Measurements from ENCODE around the gene CLSTN2.

Gene CLSTN2

DNA sequence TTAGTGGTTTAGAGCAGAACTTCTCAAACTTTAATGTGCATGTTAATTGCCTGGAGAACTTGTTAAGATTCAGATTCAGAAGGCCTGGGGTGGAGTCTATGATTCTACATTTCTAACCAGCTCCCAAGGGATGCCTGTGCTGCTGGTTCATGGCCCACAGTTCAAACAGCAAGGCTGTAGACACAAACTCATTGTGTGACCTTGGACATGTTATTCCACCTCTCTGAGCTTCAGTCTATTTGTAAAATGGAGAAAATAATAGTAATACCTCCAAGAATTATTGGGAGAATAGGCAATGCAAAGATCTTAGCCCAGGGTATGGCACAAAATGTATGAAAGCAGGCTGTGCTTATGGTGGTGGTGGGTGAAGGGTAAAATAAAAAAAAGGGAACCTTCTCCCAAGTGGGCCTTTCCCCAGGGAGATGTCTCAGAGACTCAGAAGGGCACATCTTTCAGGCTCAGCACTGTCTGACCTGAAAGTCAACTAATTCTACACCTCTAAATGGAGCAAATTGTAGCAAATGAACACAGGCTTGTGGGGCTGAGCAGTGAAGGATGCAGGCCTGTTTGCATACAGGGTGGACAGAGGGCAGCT is 566.9 kb downstream of the CLSTN2 start:
- DNase-seq (ENCODE audit: low read depth in 3 of 3), result no peak

DNA sequence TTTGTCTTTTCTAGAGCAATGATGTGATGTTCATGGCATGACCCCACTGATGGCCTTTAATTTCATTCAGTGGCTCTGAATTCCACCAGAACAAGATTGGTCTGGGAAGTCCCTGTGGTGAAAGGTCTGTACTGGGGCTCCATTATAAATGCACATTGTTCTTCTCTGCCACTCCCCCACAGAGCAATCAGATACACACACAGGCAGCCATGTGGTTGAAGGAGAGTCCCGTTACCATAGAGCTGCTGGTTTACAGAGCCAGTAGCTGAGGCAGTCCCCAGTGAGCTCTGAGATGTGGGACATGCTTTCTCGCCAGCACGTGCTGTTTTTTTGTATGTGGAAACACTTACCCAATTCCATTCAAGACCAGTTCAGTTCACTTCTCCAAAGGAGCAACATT is 570.2 kb downstream of the CLSTN2 start:
- no peak for DNase-seq (ENCODE audit: low read depth in 3 of 3)

GRCh38 chr3:140505876-140506275 is 570.9 kb downstream of the CLSTN2 start:
- DNase-seq (ENCODE audit: low read depth in 3 of 3), result no peak

- no peak for DNase-seq (ENCODE audit: low read depth in 3 of 3)
Measured at GRCh38 chr3:140508550-140508949, 573.6 kb downstream of the CLSTN2 start.

- DNase-seq (ENCODE audit: low read depth in 3 of 3), result no peak
Measured at GRCh38 chr3:140509534-140509933, 574.5 kb downstream of the CLSTN2 start.

DNA sequence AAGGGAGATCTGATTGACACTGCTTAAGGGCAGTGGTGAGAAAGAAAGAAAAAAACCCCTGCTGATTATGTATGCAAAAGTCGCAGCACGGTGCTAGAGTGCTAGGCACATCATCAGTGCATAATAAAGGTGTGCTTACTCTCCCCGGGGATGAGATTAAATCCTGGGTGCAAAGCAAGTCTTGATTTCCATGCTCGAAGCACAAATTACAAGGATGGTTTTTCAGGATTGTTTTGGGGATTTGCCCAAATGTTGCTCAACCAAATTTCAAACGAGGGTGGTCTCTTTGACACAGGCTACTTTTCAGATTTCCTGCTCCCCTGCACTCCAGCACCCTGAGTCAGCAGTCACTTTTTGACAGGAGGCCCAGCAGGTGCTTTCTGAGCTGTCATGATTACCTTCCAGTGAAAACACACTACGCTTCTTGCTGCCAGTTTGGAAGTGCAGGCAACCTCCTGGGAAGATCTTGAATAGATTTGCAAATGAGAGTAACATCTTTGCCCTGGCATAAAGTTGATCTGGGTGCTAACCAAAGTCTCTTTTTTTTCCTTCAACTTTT is 575.4 kb downstream of the CLSTN2 start:
- DNase-seq (ENCODE audit: low read depth in 3 of 3), result no peak

GRCh38 chr3:140521751-140522445 is 586.9 kb downstream of the CLSTN2 start:
- no peak for DNase-seq (ENCODE audit: low read depth in 3 of 3)

DNA sequence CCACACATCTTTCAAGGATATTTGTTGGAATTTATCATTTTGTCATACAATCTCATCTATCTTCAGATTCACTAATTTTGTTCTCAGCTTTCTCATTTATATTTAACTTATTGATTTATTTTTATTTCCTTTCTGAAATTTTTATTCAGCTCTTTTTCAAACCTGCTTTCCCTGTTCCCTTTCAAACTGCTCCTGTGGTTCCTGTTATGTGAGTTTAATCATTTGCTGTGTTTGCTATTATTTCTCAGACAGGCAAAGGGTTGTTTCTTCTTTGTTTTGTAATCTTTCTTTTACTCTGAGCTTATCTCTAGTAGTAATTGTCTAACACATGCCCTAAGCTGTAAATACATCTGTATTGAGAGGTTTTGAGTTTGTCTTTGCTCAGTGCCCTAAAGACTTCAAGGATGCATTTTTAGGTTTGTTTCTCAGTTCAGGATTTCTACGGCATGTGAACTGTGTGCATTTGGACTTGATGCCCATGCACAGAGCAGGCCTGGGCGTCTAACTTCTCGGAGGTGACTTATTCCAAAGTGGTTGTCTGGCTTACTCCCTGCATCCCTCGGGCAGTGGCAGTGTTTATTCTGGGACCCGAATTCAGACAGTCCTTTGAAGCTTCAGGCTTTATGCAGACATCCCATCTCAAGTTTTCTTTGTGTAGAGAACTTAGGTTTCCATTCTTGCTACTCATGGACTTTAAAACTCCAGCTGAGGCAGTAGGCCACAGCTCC is 587.8 kb downstream of the CLSTN2 start:
- no peak for DNase-seq (ENCODE audit: low read depth in 3 of 3)

GRCh38 chr3:140523600-140523999 is 588.6 kb downstream of the CLSTN2 start:
- DNase-seq (ENCODE audit: low read depth in 3 of 3), result no peak

GRCh38 chr3:140527156-140527555 is 592.2 kb downstream of the CLSTN2 start:
- no peak for DNase-seq (ENCODE audit: low read depth in 3 of 3)

- DNase-seq (ENCODE audit: low read depth in 3 of 3), result no peak
Measured at GRCh38 chr3:140529096-140529495, 594.1 kb downstream of the CLSTN2 start.

- DNase-seq (ENCODE audit: low read depth in 3 of 3), result no peak
Measured at GRCh38 chr3:140529558-140529957, 594.6 kb downstream of the CLSTN2 start.

DNA sequence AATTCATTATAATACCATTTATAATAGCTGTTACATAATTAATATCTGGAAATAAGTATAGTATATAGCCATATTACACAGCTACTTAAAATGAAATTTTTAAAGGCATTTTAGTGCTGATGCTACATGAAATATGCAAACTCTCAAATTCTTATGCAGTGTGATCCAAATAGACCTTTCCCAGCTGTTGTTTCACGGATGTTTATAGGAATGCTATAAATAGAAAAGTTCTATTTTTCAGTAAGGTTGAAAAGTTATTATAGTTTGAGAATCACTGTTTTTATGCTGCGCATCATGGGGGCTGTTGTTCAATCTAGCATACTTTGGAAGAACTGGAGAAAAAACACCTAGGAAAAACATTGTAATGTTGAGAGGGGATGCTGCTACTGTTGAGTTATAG is 595.1 kb downstream of the CLSTN2 start:
- no peak for DNase-seq (ENCODE audit: low read depth in 3 of 3)

- no peak for DNase-seq (ENCODE audit: low read depth in 3 of 3)
Measured at GRCh38 chr3:140530603-140531002, 595.6 kb downstream of the CLSTN2 start.

- DNase-seq (ENCODE audit: low read depth in 3 of 3), result no peak
Measured at GRCh38 chr3:140532793-140533330, 597.9 kb downstream of the CLSTN2 start.

DNA sequence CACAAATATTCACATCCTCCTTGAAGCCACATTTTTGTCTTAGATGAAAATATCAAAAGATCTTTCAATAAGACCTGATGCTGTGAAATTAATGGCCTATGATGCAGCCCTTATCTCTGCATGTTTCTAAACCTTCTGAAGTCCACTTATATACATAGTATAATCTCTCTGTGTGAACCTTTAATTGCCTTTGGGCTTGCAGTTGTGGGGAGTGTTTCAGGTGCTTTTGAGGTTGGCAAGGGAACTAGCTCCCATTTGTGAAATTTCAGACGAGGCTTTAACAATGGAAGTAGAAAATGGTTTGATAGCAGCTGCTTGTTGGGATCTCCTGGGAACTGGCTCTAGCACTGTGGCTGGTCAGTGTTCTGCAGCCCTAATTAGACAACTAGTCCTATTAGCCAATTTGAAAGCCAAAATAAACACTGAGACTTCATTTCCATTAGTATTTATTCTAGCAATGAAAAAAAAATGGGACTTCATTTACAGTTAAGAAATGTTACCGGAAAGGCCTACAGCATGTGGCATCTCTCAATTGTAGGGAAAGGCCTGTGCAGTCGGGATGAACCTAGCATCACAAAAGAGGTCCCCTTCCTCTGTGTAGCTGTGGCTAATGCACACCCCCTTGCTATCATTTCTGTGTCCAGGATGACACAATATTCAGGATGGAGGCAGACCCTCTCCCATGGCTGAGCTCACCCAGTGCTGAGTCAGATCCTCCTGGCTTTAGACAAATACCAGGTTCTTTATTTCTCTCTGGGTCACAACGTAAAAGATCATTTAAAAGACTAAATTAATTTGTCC is 602.1 kb downstream of the CLSTN2 start:
- no peak for DNase-seq (ENCODE audit: low read depth in 3 of 3)

DNA sequence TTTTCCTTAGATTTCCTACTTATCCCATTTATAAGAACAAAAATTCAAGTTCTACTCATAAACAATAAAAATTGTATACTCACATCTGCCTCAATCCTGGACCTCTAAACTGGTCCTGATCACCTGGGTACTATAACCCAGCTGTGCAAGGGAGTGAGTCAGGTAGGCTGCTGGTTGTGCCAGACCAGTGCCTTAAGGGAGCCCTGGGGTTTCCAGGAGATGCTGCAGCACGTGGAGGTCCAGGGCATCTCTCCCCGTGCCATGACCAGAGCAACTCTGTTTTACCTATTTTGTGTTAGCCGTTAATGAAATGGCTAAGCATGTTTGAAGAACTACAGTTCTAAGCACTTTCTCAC is 602.7 kb downstream of the CLSTN2 start:
- DNase-seq (ENCODE audit: low read depth in 3 of 3), result no peak

DNA sequence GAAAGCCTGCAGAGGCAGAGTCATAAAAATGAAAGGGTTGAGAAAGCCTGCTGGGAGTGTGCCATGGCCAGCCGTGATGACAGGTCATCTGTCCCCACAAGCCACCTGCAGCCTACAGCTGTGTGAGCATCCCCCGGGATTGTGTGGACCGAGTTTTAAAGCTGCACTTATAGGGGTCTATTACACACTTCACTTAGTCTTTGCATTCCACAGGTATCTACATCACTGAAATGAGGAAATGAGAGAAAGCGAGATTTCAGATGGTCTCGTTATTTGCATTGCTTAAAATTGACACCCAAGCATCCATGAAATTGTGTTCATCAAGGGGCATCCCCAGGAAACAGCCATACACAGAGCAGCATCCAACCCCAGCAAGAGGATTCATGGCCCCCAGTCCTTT is 605.3 kb downstream of the CLSTN2 start:
- DNase-seq (ENCODE audit: low read depth in 3 of 3), result no peak

DNA sequence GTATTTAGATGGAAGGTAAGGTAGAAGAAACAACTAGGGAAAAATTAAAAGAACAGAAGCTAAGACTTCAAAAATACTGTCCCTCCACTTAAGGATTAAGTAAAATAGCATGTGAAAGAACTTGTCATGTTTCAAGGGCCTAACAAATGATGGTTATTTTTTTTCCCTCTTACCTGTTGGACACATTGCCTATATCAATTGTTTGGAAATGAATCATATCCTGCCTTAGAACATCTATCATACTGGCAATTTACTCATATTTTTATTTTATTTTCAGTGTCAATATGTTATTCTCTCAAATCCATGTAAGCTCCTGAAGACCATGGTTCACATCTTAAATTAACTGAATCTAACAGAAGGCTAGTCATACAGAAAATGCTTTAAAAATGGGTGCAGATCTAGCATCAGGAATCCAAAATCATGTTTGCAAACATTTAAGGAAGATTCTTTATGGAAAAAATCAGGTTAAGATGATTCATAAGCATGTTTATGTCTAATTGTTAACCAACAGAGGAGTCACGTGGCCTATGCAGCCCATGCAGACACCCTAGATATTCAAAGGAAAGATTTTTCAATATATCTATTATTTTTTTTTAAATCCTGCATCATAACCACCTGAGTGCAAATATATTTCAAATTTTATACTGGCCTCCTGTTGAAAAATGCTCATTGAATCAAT is 607.1 kb downstream of the CLSTN2 start:
- no peak for DNase-seq (ENCODE audit: low read depth in 3 of 3)

GRCh38 chr3:140545197-140545596 is 610.2 kb downstream of the CLSTN2 start:
- DNase-seq (ENCODE audit: low read depth in 3 of 3), result no peak

DNA sequence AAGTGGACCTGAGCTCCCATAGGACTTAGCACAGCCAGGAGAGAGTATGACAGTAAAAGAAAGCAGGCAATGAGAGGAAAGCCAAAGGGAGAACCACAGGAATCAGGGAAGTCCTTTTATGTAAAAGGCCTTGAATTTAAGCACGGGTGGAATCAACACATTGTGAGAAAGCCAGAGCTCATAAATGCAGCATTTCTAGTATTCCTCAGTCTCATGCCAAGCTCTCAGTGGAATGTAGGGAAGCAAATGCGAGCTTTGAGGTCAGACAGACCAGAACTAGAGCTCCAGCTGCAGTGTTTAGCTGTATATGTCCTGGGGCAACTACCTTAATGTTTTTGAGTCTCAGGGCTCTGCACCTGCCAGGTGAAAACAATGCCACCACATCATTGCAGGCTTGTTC is 610.8 kb downstream of the CLSTN2 start:
- no peak for DNase-seq (ENCODE audit: low read depth in 3 of 3)

All from stimulated activated CD4-positive, alpha-beta T cell treated with anti-CD3 and anti-CD28 coated beads, TNF-alpha, amount 100 ng/mL, for 4 hours (primary cell).